HepG2 (cell line): ENCODE data around the gene STYXL2. TPM values are rescaled to one million over a fixed set of nuclear protein-coding genes. Genes with fewer than 3 reads are reported as not detected.

Experiments used
- ATAC-seq: fragments of 200-7000 bp; cut with Tn5 transposase; 3 replicates; pipeline ENCODE4 v1.9.1; 2020; ENCODE audit warnings: mild to moderate bottlenecking, moderate library complexity
- BruUV-seq: library from RNA; stranded (reverse); fragments of 400-500 nt; replicated peaks from 2 replicates; lab custom pipeline; 2021; lab: Mats Ljungman, UMichigan
- CTCF ChIA-PET: fragments of 300-600 bp; formaldehyde crosslinking; extraction: SDS; loops from one replicate; lab custom pipeline; 2021; ENCODE audit warnings: low total read pairs, inconsistent platforms, low intra/inter-chr PET ratio; lab: Yijun Ruan, JAX
- POLR2A ChIA-PET: fragments of 350-600 bp; sonication (Branson Sonifier 250); formaldehyde crosslinking; loops from one replicate; lab custom pipeline; 2020; ENCODE audit warnings: antibody characterized with exemption, inconsistent platforms; lab: Yijun Ruan, JAX
- DNase-seq: peaks from one replicate; pipeline ENCODE4 v3.0.0-alpha.2; 2015; ENCODE audit warnings: low spot score
- FAIRE-seq: peaks from 3 replicates; lab custom pipeline; 2011; peaks lifted over from hg19 to GRCh38; lab: Jason Lieb, UNC
- H2AFZ ChIP-seq: one replicate; pipeline ENCODE4 v1.6.1; 2011; ENCODE audit warnings: low read length, inconsistent platforms
- H3K27ac ChIP-seq: fragments of 300-600 bp; 3 replicates; pipeline ENCODE4 v1.8.0; 2011; ENCODE audit warnings: mixed run types, mild to moderate bottlenecking, mixed read lengths, low read length, inconsistent platforms; ENCODE audit not compliant: insufficient read depth; ENCODE audit errors: extremely low read length
- H3K27me3 ChIP-seq, 2 experiments: fragments of 200-600 bp in 1 of 2; 2 replicates in 1 of 2; 3 replicates in 1 of 2; pipeline versions ENCODE4 v1.6.0 to v1.8.0; 2011; ENCODE audit warnings: low read length in 2 of 2, mild to moderate bottlenecking in 2 of 2, moderate library complexity in 2 of 2, inconsistent platforms in 1 of 2; ENCODE audit not compliant: insufficient read depth in 2 of 2, control insufficient read depth in 1 of 2
- H3K36me3 ChIP-seq, 2 experiments: fragments of 200-600 bp in 1 of 2; replicated peaks in 1 of 2; 2 replicates in 1 of 2; 3 replicates in 1 of 2; pipeline versions ENCODE4 v1.5.1 to v1.8.0; 2011; ENCODE audit warnings: low read length in 2 of 2, inconsistent platforms in 1 of 2; ENCODE audit not compliant: insufficient read depth in 2 of 2, control insufficient read depth in 1 of 2
- H3K4me1 ChIP-seq: 2 replicates; pipeline ENCODE4 v1.5.1; 2012; ENCODE audit warnings: low read length, inconsistent platforms; ENCODE audit not compliant: insufficient read depth
- H3K4me2 ChIP-seq: 2 replicates; pipeline ENCODE4 v1.6.0; 2011; ENCODE audit warnings: low read depth, low read length, inconsistent platforms
- H3K4me3 ChIP-seq, 3 experiments: fragments of 200-600 bp in 1 of 3; sonication (generic), shearing (Covaris generic) in 1 of 3; replicated peaks in 1 of 3; 2 replicates each; pipeline ENCODE4 v1.5.1; 2011 to 2016; ENCODE audit warnings: low read length in 3 of 3, inconsistent platforms in 2 of 3, low read depth in 2 of 3, mild to moderate bottlenecking in 2 of 3, control low read depth in 1 of 3, mixed read lengths in 1 of 3; ENCODE audit not compliant: insufficient read depth in 1 of 3
- H3K79me2 ChIP-seq: one replicate; pipeline ENCODE4 v1.6.1; 2011; ENCODE audit warnings: low read length, inconsistent platforms; ENCODE audit not compliant: insufficient read depth
- H3K9ac ChIP-seq: 2 replicates; pipeline ENCODE4 v1.6.0; 2011; ENCODE audit warnings: mild to moderate bottlenecking, low read depth, low read length, inconsistent platforms; ENCODE audit not compliant: insufficient read depth
- H3K9me3 ChIP-seq: 2 replicates; pipeline ENCODE4 v1.5.1; 2012; ENCODE audit warnings: mild to moderate bottlenecking, low read length
- H4K20me1 ChIP-seq: 2 replicates; pipeline ENCODE4 v1.6.0; 2011; ENCODE audit warnings: inconsistent platforms, mild to moderate bottlenecking, low read length, moderate library complexity; ENCODE audit not compliant: insufficient read depth
- MAF1 ChIP-seq: sonication (generic); formaldehyde crosslinking; IDR thresholded peaks from 2 replicates; pipeline ENCODE4 v1.5.0; 2020; ENCODE audit warnings: missing genetic modification reagents, borderline replicate concordance
- MBD4 ChIP-seq: IDR thresholded peaks from 2 replicates; pipeline ENCODE4 v1.6.1; 2012; ENCODE audit warnings: low read length, inconsistent platforms, borderline replicate concordance
- NFRKB ChIP-seq: fragments of 450-650 bp; IDR thresholded peaks from 2 replicates; pipeline ENCODE4 v1.6.1; 2017
- RFX3 ChIP-seq: IDR thresholded peaks from 2 replicates; pipeline ENCODE4 v1.6.1; 2016; ENCODE audit warnings: missing biosample characterization, missing genetic modification reagents
- ZBTB7B ChIP-seq: sonication (generic); formaldehyde crosslinking; IDR thresholded peaks from 2 replicates; pipeline ENCODE4 v1.4.0; 2020; ENCODE audit warnings: missing genetic modification reagents
- ZNF562 ChIP-seq: sonication (generic); formaldehyde crosslinking; IDR thresholded peaks from 2 replicates; pipeline ENCODE4 v1.8.0; 2022; ENCODE audit warnings: missing genetic modification reagents, borderline replicate concordance
- whole genome bisulfite sequencing: methylation state at CpG from one replicate; pipeline ENCODE4 v1.1.6; 2017; ENCODE audit warnings: low lambda C conversion rate; 5-methylcytosine and 5-hydroxymethylcytosine counted together
- in situ Hi-C: cut with HindIII; loops from 2 replicates; pipeline ENCODE4 v1.10.0; 2017; ENCODE audit warnings: low pct_unique_long_range_greater_than_20kb; ENCODE audit not compliant: extremely low pct_ligation_motif_present
- intact Hi-C: fragments of 100-400 bp; cut with micrococcal nuclease; formaldehyde crosslinking; loops from one replicate; pipeline ENCODE4 v1.10.0; 2022; ENCODE audit not compliant: unreplicated experiment
- polyA plus RNA-seq, 8 experiments: library from polyadenylated mRNA; depleted of rRNA in 3 of 8; stranded (reverse) in 7 of 8; unstranded in 1 of 8; fragments of >200 nt; fragmentation: Illumina TruSeq in 4 of 8; extraction: Trizol in 4 of 8; gene quantifications; 2 replicates each; pipeline versions ENCODE4 v1.2.1 to v1.2.3, GENCODE V29; 2011 to 2016; ENCODE audit warnings: low read depth in 4 of 8, missing spikeins in 1 of 8, mixed read lengths in 1 of 8; ENCODE audit not compliant: insufficient read depth in 1 of 8
- total RNA-seq, 5 experiments: library from RNA; depleted of rRNA; stranded (reverse); fragments of >200 nt; fragmentation: Illumina TruSeq; extraction: Trizol; gene quantifications; 2 replicates each; pipeline ENCODE4 v1.2.3, GENCODE V29; 2016; ENCODE audit warnings: low read depth in 1 of 5
- TF ChIP-seq, protein P1 (sequence below): sonication (generic); formaldehyde crosslinking; IDR thresholded peaks from 2 replicates; pipeline ENCODE4 v1.4.0; 2020; ENCODE audit warnings: missing genetic modification reagents
- TF ChIP-seq, protein P2 (sequence below): sonication (generic); formaldehyde crosslinking; IDR thresholded peaks from 2 replicates; pipeline ENCODE4 v1.4.0; 2020; ENCODE audit warnings: mild to moderate bottlenecking, missing genetic modification reagents
- TF ChIP-seq, protein P3 (sequence below): sonication (generic); formaldehyde crosslinking; IDR thresholded peaks from 2 replicates; pipeline ENCODE4 v1.8.1; 2023; ENCODE audit warnings: mild to moderate bottlenecking, missing genetic modification reagents

The STYXL2 gene
- total and polyA plus RNA-seq, 2 of the 13 experiments (the other 11 are each of a cell fraction or from before 2014, with no cell fraction given), result not detected

DNA sequence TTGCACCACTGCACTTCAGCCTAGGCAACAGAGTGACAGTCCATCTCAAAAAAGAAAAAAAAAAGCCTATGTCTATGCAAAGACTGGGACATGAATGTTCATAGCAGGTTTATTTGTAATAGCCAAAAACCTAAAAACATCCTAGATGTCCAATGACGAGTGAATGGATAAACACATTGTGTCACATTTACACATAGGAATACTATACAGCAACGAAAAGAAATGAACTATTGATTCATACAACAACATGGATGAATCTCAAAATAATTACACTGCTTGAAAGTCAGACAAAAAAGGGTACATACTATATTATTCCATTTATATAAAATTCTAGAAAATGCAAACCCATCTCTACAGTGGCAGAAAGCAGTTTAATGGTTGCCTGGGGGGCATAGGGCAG lies 7.9 kb downstream of the STYXL2 start:
- 0% methylated on average over 2 of the region's 2 CpGs for WGBS
- ChIA-PET CTCF (no interaction called here), POLR2A (no interaction called here)
- no TSS peak for BruUV-seq
- Histone ChIP-seq H3K9me3 (no peaks in the 10 kb centered on the region), H3K27ac (no peak overlapping the region), H3K79me2 (no peaks in the 10 kb centered on the region), H3K4me2 (no peak overlapping the region), H2AFZ (no peak overlapping the region), H3K36me3 (no peaks in the 10 kb centered on the region), H4K20me1 (no peaks in the 10 kb centered on the region), H3K27me3 (peaks cover 0 to 30% of the 10 kb centered on the region in 2 experiments; a peak in 3 of 5 replicates), H3K4me3 (no peak overlapping the region), H3K9ac (no peak overlapping the region), H3K4me1 (no peaks in the 10 kb centered on the region)
- ATAC-seq, result no peak
- no peak for FAIRE-seq
- no peak for DNase-seq
- intact Hi-C loops (no loop called here), in situ Hi-C loops (no loop called here)
- TF ChIP-seq, protein P1, sequence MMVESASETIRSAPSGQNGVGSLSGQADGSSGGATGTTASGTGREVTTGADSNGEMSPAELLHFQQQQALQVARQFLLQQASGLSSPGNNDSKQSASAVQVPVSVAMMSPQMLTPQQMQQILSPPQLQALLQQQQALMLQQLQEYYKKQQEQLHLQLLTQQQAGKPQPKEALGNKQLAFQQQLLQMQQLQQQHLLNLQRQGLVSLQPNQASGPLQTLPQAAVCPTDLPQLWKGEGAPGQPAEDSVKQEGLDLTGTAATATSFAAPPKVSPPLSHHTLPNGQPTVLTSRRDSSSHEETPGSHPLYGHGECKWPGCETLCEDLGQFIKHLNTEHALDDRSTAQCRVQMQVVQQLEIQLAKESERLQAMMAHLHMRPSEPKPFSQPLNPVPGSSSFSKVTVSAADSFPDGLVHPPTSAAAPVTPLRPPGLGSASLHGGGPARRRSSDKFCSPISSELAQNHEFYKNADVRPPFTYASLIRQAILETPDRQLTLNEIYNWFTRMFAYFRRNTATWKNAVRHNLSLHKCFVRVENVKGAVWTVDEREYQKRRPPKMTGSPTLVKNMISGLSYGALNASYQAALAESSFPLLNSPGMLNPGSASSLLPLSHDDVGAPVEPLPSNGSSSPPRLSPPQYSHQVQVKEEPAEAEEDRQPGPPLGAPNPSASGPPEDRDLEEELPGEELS, result no peak
- TF ChIP-seq NFRKB, result no peak
- TF ChIP-seq ZNF562 (CRISPR knock-in tag), result no peak
- no peak for TF ChIP-seq MBD4
- TF ChIP-seq MAF1 (CRISPR knock-in tag), result no peak
- TF ChIP-seq, protein P2, sequence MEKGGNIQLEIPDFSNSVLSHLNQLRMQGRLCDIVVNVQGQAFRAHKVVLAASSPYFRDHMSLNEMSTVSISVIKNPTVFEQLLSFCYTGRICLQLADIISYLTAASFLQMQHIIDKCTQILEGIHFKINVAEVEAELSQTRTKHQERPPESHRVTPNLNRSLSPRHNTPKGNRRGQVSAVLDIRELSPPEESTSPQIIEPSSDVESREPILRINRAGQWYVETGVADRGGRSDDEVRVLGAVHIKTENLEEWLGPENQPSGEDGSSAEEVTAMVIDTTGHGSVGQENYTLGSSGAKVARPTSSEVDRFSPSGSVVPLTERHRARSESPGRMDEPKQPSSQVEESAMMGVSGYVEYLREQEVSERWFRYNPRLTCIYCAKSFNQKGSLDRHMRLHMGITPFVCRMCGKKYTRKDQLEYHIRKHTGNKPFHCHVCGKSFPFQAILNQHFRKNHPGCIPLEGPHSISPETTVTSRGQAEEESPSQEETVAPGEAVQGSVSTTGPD (CRISPR knock-in tag), result no peak
- TF ChIP-seq ZBTB7B, result no peak
- TF ChIP-seq, protein P3, sequence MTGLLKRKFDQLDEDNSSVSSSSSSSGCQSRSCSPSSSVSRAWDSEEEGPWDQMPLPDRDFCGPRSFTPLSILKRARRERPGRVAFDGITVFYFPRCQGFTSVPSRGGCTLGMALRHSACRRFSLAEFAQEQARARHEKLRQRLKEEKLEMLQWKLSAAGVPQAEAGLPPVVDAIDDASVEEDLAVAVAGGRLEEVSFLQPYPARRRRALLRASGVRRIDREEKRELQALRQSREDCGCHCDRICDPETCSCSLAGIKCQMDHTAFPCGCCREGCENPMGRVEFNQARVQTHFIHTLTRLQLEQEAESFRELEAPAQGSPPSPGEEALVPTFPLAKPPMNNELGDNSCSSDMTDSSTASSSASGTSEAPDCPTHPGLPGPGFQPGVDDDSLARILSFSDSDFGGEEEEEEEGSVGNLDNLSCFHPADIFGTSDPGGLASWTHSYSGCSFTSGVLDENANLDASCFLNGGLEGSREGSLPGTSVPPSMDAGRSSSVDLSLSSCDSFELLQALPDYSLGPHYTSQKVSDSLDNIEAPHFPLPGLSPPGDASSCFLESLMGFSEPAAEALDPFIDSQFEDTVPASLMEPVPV, result no peak
- TF ChIP-seq RFX3 (CRISPR knock-in tag), result no peak
